Endothelial cell of umbilical vein (primary cell): ENCODE results near the gene ADARB1. TPM values are rescaled to one million over a fixed set of nuclear protein-coding genes. Genes with fewer than 3 reads are reported as not detected.

Experiments used
- BruUV-seq: library from RNA; stranded (reverse); fragments of 400-500 nt; replicated peaks from 2 replicates; lab custom pipeline; 2021; lab: Mats Ljungman, UMichigan
- CTCF ChIA-PET: fragments of 300-600, 350-600 bp; sonication (Branson Sonifier 250); formaldehyde crosslinking; loops from one replicate; lab custom pipeline; 2021; ENCODE audit warnings: antibody characterized with exemption, inconsistent platforms; lab: Charles Lee
- POLR2A ChIA-PET: fragments of 300-600, 350-600 bp; sonication (Branson Sonifier 250); formaldehyde crosslinking; loops from one replicate; lab custom pipeline; 2021; ENCODE audit warnings: antibody characterized with exemption, inconsistent platforms; lab: Charles Lee
- DNase-seq: peaks from one replicate; pipeline ENCODE4 v3.0.0-alpha.2; 2011; ENCODE audit warnings: low read depth, low spot score
- FAIRE-seq: peaks from 2 replicates; lab custom pipeline; 2011; peaks lifted over from hg19 to GRCh38; lab: Jason Lieb, UNC
- H2AFZ ChIP-seq: 2 replicates; pipeline ENCODE4 v1.6.0; 2012; ENCODE audit warnings: low read depth, low read length, control low read depth, inconsistent platforms
- H3K27ac ChIP-seq: 2 replicates; pipeline ENCODE4 v1.5.1; 2011; ENCODE audit warnings: low read depth, mild to moderate bottlenecking, control low read depth, low read length, moderate library complexity; ENCODE audit not compliant: insufficient read depth
- H3K27me3 ChIP-seq, 2 experiments: 2 replicates each; pipeline versions ENCODE4 v1.6.0 to v1.6.1; 2011; ENCODE audit warnings: low read length in 2 of 2, mixed read lengths in 1 of 2; ENCODE audit not compliant: control insufficient read depth in 2 of 2, insufficient read depth in 2 of 2
- H3K36me3 ChIP-seq, 2 experiments: 2 replicates in 1 of 2; 3 replicates in 1 of 2; pipeline ENCODE4 v1.5.1; 2011; ENCODE audit warnings: low read length in 2 of 2, mild to moderate bottlenecking in 1 of 2, moderate library complexity in 1 of 2; ENCODE audit not compliant: control insufficient read depth in 2 of 2, insufficient read depth in 2 of 2; ENCODE audit errors: extremely low read depth in 1 of 2
- H3K4me1 ChIP-seq: 3 replicates; pipeline ENCODE4 v1.5.1; 2011; ENCODE audit warnings: mild to moderate bottlenecking, low read length; ENCODE audit not compliant: control insufficient read depth, insufficient read depth; ENCODE audit errors: extremely low read depth
- H3K4me2 ChIP-seq: 2 replicates; pipeline ENCODE4 v1.6.1; 2011; ENCODE audit warnings: low read length, control low read depth, mixed read lengths; ENCODE audit not compliant: insufficient read depth
- H3K4me3 ChIP-seq, 3 experiments: fragments of 200-600 bp in 1 of 3; sonication (generic), shearing (Covaris generic) in 1 of 3; replicated peaks in 1 of 3; 2 replicates each; pipeline ENCODE4 v1.5.1; 2011 to 2016; ENCODE audit warnings: control low read depth in 3 of 3, low read length in 3 of 3, mild to moderate bottlenecking in 2 of 3, inconsistent platforms in 1 of 3, low read depth in 1 of 3, moderate library complexity in 1 of 3; ENCODE audit not compliant: insufficient read depth in 1 of 3
- H3K79me2 ChIP-seq: 2 replicates; pipeline ENCODE4 v1.6.0; 2012; ENCODE audit warnings: low read length, inconsistent platforms; ENCODE audit not compliant: control insufficient read depth, insufficient read depth
- H3K9ac ChIP-seq: replicated peaks from 2 replicates; pipeline ENCODE3; 2011; ENCODE audit warnings: low read length, control low read depth; ENCODE audit not compliant: insufficient read depth; ENCODE audit errors: extremely low read depth
- H3K9me1 ChIP-seq: replicated peaks from 3 replicates; pipeline ENCODE4 v1.6.0; 2011; ENCODE audit warnings: mild to moderate bottlenecking, low read length; ENCODE audit not compliant: control insufficient read depth, insufficient read depth; ENCODE audit errors: extremely low read depth
- H3K9me3 ChIP-seq: replicated peaks from 2 replicates; pipeline ENCODE4 v1.5.1; 2012; ENCODE audit warnings: low read length, inconsistent platforms; ENCODE audit not compliant: control insufficient read depth, insufficient read depth
- H4K20me1 ChIP-seq: replicated peaks from 2 replicates; pipeline ENCODE3; 2011; ENCODE audit warnings: mild to moderate bottlenecking, low read length; ENCODE audit not compliant: control insufficient read depth, insufficient read depth; ENCODE audit errors: extremely low read depth
- EZH2 ChIP-seq: IDR thresholded peaks from 2 replicates; pipeline ENCODE4 v1.6.1; 2012; ENCODE audit warnings: borderline replicate concordance, low read depth, mild to moderate bottlenecking, moderate library complexity, low read length, inconsistent platforms; ENCODE audit not compliant: severe bottlenecking
- FOS ChIP-seq: IDR thresholded peaks from 2 replicates; pipeline ENCODE4 v1.6.1; 2011; ENCODE audit warnings: mild to moderate bottlenecking, low read length, moderate library complexity, borderline replicate concordance; ENCODE audit not compliant: insufficient read depth
- GATA2 ChIP-seq: IDR thresholded peaks from 2 replicates; pipeline ENCODE4 v1.7.0; 2011; ENCODE audit warnings: low read depth, mild to moderate bottlenecking, moderate library complexity, mixed read lengths, low read length; ENCODE audit not compliant: insufficient read length, insufficient read depth
- JUN ChIP-seq: IDR thresholded peaks from 2 replicates; pipeline ENCODE4 v1.6.1; 2011; ENCODE audit warnings: borderline replicate concordance, low read depth; ENCODE audit not compliant: insufficient read length, insufficient read depth
- MYC ChIP-seq: IDR thresholded peaks from one replicate; pipeline ENCODE4 v1.6.1; 2011; ENCODE audit warnings: mild to moderate bottlenecking, low read depth, low read length
- POLR2A ChIP-seq: IDR thresholded peaks from 2 replicates; pipeline ENCODE4 v1.6.1; 2012; ENCODE audit warnings: low read depth, mild to moderate bottlenecking, control low read depth, low read length
- POLR2AphosphoS5 ChIP-seq: IDR thresholded peaks from 2 replicates; pipeline ENCODE4 v1.6.1; 2012; ENCODE audit warnings: low read depth, mild to moderate bottlenecking, control low read depth, low read length, moderate library complexity; ENCODE audit not compliant: insufficient read depth
- dilution Hi-C: fragments of 300-500 bp; cut with MboI; formaldehyde crosslinking; loops from one replicate; pipeline ENCODE4 v1.15.0; 2019; ENCODE audit warnings: low sequenced_read_pairs; ENCODE audit not compliant: extremely low pct_ligation_motif_present
- intact Hi-C: fragments of 100-400 bp; cut with micrococcal nuclease; formaldehyde crosslinking; loops from one replicate; pipeline ENCODE4 v1.10.0; 2022
- polyA plus RNA-seq, 4 experiments: library from polyadenylated mRNA; depleted of rRNA in 3 of 4; stranded (reverse) in 3 of 4; unstranded in 1 of 4; fragments of >200 nt; gene quantifications; 2 replicates each; pipeline versions ENCODE4 v1.2.1 to v1.2.3, GENCODE V29; 2011 to 2012; ENCODE audit warnings: missing spikeins in 1 of 4
- total RNA-seq: library from RNA; stranded (reverse); gene quantifications from 2 replicates; pipeline ENCODE4 v1.2.3, GENCODE V29; 2021
- TF ChIP-seq, protein P1 (sequence below): IDR thresholded peaks from 2 replicates; pipeline ENCODE4 v1.6.1; 2011; ENCODE audit not compliant: insufficient read depth, insufficient read length
- TF ChIP-seq, protein P2 (sequence below), 2 donors: IDR thresholded peaks; 1 replicate in 1 of 2; 2 replicates in 1 of 2; pipeline ENCODE4 v1.5.1; 2011; ENCODE audit warnings: low read length in 2 of 2, mild to moderate bottlenecking in 2 of 2, moderate library complexity in 2 of 2, control low read depth in 1 of 2, inconsistent platforms in 1 of 2, low read depth in 1 of 2; ENCODE audit not compliant: insufficient read depth in 1 of 2; ENCODE audit errors: extremely low read depth in 1 of 2

The ADARB1 gene
- total and polyA plus RNA-seq, 2 donors (not counting 3 experiments of a cell fraction or from before 2014, with no cell fraction given): 32.5 to 54.3 TPM

DNA sequence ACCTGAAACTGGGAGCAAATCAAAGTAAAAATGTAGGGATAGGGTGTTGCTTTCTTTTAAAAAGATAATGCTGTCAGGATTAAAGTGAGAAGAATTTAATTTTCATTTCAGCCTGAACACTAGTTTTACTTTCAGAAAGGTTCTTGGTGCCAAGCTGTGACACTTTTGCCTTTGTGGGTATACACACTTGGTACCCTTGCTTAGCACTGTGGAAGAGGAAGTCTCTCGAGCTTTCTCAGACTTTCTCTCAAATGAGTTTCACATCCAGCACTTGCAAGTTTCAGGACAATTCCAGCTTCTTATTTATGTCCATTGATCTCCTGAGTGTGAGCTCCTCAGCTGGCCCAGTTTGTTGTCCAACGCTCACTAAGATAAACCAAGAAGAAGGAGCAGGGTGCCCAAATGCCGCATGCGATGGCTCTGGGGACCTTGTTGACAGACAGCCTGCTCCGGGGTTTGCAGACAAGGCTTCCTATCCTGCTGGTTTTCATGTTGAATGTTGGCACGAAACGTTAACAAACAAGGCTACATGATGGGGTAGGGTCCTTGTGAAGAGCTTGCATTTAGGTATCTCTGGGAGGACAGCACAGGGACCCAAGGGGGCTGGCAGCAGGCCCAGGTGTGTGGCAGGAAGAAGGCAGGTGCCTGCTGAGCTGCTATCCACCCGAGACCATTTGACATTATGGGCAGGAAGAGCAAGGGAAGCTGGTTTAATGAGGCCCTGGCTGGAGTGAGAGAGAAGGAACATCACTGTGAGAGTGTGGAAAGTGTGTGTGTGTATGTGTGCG, 133.7 kb downstream of the ADARB1 start:
- no peaks in the 10 kb centered on the region for H3K4me1 ChIP-seq
- TF ChIP-seq GATA2: no peak
- TF ChIP-seq, protein P1, sequence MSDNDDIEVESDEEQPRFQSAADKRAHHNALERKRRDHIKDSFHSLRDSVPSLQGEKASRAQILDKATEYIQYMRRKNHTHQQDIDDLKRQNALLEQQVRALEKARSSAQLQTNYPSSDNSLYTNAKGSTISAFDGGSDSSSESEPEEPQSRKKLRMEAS: no peak
- no peak for TF ChIP-seq MYC
- TF ChIP-seq POLR2A: no peak
- TF ChIP-seq POLR2AphosphoS5: no peak
- no peak for TF ChIP-seq EZH2
- no peak for TF ChIP-seq FOS
- H3K27ac ChIP-seq: no peak overlapping the region
- H3K27me3 ChIP-seq: no peaks in the 10 kb centered on the region
- H4K20me1 ChIP-seq: no peaks in the 10 kb centered on the region
- dilution Hi-C loops (no loop called here), intact Hi-C loops (no loop called here)
- no peak overlapping the region for H2AFZ ChIP-seq
- POLR2A ChIA-PET: no interaction called here
- H3K4me3 ChIP-seq: no peak overlapping the region
- DNase-seq (no peak), FAIRE-seq (peak; percentile 8)
- H3K79me2 ChIP-seq: no peaks in the 10 kb centered on the region
- H3K9me1 ChIP-seq: no peaks in the 10 kb centered on the region
- no peak overlapping the region for H3K4me2 ChIP-seq
- no peaks in the 10 kb centered on the region for H3K9me3 ChIP-seq
- H3K9ac ChIP-seq: no peak overlapping the region
- BruUV-seq: no TSS peak
- peaks cover 3 to 14% of the 10 kb centered on the region in 2 experiments for H3K36me3 ChIP-seq
- CTCF ChIA-PET: interaction anchor here (1.2 to 2.5 kb wide), 2 partner anchors 26 to 70 kb away, joined by 4 to 7 read pairs; no protein-coding TSS in a partner anchor

DNA sequence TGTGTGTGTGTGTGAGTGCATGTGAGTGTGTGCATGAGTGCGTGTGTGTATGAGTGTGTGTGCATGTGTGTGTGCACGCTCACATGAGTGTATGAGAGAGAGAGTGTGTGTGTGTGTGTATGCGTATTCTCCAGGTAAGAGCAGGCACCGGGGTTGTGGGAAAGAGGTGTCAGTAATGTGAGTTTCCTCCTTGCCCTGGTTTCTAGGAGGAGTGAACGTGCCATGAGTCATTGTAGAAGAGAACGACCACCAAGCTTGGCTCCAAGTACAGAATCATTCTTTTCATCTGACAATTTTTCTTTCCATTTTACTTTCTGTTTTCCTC, 134.2 kb downstream of the ADARB1 start:
- BruUV-seq: no TSS peak
- TF ChIP-seq POLR2A: no peak
- TF ChIP-seq FOS: no peak
- TF ChIP-seq MYC: no peak
- TF ChIP-seq, protein P1: no peak
- TF ChIP-seq, protein P2, sequence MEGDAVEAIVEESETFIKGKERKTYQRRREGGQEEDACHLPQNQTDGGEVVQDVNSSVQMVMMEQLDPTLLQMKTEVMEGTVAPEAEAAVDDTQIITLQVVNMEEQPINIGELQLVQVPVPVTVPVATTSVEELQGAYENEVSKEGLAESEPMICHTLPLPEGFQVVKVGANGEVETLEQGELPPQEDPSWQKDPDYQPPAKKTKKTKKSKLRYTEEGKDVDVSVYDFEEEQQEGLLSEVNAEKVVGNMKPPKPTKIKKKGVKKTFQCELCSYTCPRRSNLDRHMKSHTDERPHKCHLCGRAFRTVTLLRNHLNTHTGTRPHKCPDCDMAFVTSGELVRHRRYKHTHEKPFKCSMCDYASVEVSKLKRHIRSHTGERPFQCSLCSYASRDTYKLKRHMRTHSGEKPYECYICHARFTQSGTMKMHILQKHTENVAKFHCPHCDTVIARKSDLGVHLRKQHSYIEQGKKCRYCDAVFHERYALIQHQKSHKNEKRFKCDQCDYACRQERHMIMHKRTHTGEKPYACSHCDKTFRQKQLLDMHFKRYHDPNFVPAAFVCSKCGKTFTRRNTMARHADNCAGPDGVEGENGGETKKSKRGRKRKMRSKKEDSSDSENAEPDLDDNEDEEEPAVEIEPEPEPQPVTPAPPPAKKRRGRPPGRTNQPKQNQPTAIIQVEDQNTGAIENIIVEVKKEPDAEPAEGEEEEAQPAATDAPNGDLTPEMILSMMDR (IDR thresholded peaks at IDR 0.05; ENCODE audit: extremely low read depth in 1 of 2, insufficient read depth in 1 of 2, low read depth in 1 of 2, low read length in 2 of 2): no peak
- no peak for TF ChIP-seq JUN
- no peak for TF ChIP-seq GATA2
- TF ChIP-seq POLR2AphosphoS5: no peak
- no peaks in the 10 kb centered on the region for H3K4me1 ChIP-seq
- DNase-seq: no peak
- H3K27ac ChIP-seq: no peak overlapping the region
- H3K9me1 ChIP-seq: no peaks in the 10 kb centered on the region
- dilution Hi-C loops: no loop called here
- intact Hi-C loops: no loop called here
- no peaks in the 10 kb centered on the region for H3K9me3 ChIP-seq
- H2AFZ ChIP-seq: no peak overlapping the region
- H3K9ac ChIP-seq: no peak overlapping the region
- H4K20me1 ChIP-seq: no peaks in the 10 kb centered on the region
- no peak for FAIRE-seq
- no peak overlapping the region for H3K4me3 ChIP-seq
- H3K79me2 ChIP-seq: no peaks in the 10 kb centered on the region
- CTCF ChIA-PET: interaction anchor here (0.6 to 2.5 kb wide), 4 partner anchors 8 to 68 kb away, joined by 3 to 7 read pairs (median 3); no protein-coding TSS in a partner anchor
- peaks cover under 1 to 14% of the 10 kb centered on the region in 2 experiments for H3K36me3 ChIP-seq
- no peaks in the 10 kb centered on the region for H3K27me3 ChIP-seq
- POLR2A ChIA-PET: no interaction called here
- H3K4me2 ChIP-seq: no peak overlapping the region
